ENCODE results near the gene RAP1GDS1.

The RAP1GDS1 gene, protein sequence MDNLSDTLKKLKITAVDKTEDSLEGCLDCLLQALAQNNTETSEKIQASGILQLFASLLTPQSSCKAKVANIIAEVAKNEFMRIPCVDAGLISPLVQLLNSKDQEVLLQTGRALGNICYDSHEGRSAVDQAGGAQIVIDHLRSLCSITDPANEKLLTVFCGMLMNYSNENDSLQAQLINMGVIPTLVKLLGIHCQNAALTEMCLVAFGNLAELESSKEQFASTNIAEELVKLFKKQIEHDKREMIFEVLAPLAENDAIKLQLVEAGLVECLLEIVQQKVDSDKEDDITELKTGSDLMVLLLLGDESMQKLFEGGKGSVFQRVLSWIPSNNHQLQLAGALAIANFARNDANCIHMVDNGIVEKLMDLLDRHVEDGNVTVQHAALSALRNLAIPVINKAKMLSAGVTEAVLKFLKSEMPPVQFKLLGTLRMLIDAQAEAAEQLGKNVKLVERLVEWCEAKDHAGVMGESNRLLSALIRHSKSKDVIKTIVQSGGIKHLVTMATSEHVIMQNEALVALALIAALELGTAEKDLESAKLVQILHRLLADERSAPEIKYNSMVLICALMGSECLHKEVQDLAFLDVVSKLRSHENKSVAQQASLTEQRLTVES

DNA sequence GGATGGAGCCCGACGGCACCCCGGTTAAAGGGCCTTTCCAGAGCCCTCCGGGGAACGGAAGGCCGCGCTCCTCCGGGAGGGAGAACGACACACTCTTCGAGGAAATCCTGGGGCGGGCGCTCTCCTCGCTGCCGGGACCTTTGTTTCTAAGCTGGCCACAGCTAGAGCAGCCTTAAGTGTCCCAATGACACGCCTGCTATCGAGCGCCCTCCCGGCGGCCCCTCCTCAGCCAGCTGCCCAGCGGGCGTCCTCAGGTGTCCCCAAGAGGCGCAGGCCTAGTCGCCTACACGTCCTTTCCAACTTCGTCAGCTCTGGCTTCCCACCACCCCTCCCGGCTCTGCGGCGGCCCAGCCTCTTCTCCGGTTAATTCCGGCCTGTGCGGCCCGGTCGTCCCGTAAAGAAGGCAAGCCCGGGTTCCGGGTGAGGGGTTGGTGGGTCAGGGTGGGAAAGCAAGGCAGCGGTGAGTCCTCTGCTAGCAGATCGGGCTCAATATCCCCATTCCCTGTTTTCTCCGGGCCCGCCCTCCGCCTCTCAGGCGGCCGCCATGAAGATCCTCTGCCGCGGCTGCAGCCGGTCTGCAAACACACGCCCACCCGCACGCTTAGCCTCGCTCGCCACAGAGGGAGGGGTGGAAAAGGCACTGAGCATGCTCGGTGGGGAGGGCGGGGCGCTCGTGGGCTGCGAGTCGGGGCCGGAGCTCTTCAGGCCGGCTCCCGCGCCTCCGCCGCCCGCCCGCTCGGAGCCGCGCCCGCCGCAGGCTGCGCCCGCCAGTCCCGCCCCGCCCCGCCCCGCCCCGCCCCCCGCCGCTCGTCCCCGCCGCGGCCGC lies at the start of gene RAP1GDS1:
TSS of gene RAP1GDS1 (plus strand) at position 806 of the 826 bp plus-strand sequence. CDS start 182 bp downstream, outside the sequence.
- FAIRE-seq (peak; percentile 98), DNase-seq (ENCODE audit: low spot score) (peak; percentile 97)

DNA sequence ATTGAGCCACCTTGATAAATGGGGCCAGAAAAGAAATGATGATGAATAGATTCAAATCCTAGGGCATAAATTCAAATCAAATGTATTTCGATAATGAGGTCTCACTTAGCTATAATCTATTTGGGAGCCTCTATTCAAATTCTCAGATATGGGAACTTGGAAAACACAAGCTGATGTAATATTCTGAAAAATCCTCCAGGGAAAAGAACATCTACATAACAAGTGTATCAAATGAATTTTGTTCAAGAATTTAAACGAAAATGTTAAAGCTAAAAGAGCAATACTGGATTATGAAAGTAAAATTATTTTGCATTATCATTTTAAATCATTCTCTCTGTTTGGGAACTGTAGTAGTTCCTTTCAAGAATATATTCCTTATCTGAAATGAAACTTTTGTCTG lies 38.9 kb upstream of the RAP1GDS1 start:
- DNase-seq (ENCODE audit: low spot score) (no peak), FAIRE-seq (no peak)

DNA sequence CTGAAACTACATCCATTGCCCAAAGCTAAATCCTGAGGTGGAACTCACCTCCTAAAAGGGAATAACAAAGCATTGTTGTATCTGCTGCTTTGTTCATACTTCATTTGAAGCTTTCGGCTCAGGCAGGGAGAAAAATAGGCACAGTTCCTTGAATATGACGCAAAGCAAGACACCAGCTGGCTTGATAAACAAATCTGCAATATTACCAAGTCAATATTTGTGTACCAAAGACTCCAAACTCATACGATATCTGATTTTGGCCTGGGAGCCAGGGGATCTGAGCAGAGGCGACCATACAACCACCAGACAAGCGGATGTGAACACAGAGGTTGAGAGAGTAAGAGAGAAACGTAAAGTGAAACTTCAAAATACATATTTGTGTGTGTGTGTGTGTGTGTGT lies 34.8 kb upstream of the RAP1GDS1 start:
- DNase-seq (ENCODE audit: low spot score) (no peak), FAIRE-seq (no peak)

DNA sequence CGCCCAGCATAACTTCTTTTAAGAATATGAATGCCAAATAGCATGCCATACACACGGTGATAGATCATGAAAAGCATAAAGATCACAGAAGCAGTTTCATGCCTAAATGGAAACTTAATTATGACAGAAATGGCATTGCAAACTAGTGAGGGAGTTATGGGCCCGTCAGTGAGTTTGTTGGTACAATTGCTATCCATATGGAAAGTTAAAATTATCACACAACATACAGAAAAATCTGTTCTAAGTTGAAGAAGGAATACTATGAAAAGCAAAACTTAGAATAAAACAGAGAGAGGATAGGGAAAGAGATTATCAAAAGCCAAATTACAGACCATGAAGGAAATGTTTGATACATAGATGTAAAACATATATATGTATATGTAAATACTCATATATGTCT lies 30.2 kb upstream of the RAP1GDS1 start:
- DNase-seq (ENCODE audit: low spot score) (no peak), FAIRE-seq (no peak)

DNA sequence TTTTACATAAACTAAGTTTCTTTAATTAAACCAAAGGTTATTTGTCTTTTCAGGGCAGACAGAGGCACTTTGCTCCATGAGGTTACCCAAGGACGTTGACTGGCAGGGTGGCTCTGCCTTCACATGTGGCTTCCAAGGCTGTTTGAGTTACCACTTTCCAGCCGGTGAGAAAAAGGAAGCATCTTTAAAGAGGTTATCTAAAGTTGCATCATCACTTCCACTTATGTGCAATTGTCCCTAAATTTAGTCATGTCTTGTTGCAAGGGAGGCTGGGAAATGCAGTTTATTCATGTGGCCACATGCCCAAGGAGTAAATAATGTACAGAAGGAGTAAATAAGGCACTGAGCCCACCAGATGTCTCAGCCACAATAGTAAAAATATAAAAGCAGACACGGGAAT lies 29.0 kb upstream of the RAP1GDS1 start:
- no peak for FAIRE-seq

DNA sequence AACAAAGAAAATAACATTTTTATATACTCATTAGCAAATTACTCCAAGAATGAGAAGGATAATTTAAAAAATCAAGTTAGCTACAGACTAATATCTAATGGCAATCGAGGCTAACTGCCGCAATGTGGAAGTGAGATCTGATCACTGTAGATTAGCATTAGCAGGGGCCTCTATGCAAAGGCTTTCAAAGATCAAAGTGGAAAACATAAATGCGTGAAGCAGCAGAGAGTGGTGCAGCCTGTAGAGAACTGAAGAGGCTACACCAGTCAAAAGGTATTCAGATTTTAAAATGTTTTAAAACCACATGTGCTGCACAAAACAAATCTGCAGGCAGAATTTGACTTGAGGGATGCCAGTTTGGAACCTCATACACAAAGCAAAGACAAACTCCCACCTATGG lies 24.0 kb upstream of the RAP1GDS1 start:
- FAIRE-seq = no peak
- no peak for DNase-seq (ENCODE audit: low spot score)

More for the DNA sequence above, 29.0 kb upstream of the RAP1GDS1 start:
- no peak for DNase-seq (ENCODE audit: low spot score)

DNA sequence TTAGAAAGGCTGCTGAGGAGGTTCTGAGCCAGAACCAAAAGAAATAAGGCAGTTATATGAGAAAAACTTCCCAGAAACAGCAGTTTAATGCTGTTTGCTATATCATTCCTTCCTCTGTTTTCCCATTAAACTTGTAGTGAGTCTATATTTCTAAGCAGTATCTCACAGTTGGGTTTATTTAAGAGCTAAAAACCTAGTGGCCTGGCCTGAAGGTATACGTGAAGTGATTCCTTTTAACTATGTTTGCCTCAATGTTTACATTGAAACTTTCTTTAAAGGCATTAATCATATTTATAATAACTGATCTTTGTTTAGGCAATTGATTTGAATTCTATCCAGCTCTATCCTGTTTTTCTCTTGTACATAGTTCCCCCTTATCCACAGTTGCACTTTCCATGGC lies 19.1 kb upstream of the RAP1GDS1 start:
- FAIRE-seq (no peak), DNase-seq (ENCODE audit: low spot score) (no peak)

DNA sequence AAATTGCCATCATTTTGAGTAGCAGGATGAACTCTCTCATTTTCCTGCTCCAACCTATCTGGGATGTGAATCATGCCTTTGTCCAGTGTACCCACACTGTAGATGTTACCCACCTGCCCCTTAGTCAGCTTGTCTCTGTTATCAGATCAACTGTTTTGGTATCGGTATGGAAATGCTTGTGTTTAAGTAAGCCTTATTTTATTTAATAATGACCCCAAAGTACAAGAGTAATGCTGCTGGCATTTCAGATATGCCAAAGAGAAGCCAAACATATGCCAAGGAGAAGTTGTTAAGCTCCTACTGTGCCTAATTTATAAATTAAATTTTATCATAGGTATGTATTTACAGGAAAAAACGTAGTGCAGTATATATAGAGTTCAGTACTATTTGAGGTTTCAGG lies 18.6 kb upstream of the RAP1GDS1 start:
- FAIRE-seq = no peak
- DNase-seq (ENCODE audit: low spot score) = no peak

DNA sequence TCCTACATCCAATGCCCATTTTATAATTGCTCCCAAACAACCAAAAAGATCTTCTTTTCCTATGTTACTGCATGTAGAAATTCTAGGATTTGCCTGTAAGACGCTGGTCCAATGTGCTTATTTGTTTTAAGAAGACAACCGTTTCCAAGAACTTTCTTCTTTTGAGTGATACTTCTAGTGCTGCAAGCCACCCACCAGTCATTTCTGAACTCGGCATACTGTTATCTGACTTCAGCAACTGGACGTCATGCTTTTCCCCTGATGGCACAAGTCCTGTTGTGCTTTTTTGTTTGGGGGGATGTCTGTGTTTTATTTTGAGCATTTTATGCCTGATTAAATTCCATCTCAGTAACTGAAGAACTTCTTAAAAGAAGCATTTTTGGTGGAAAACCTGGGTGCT lies 16.0 kb upstream of the RAP1GDS1 start:
- FAIRE-seq (no peak), DNase-seq (ENCODE audit: low spot score) (no peak)

DNA sequence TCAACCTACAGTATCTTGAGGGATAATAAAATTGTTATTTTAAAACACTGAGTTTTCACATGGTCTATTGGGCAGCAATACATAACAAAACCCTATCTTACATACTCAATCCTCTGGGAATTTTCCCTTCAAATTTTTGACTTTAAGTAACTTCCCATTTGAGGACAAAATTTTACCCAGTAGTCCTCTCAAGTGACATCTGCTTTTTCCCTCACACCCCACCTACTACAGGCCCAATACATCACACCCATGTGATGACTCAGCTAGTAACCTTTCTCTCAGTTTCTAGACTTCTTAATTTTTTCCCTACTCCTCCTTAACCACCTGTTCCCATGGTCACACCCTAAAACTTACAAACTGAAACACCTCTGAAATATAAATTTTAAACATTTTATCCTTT lies 12.2 kb upstream of the RAP1GDS1 start:
- DNase-seq (ENCODE audit: low spot score) (no peak), FAIRE-seq (no peak)

DNA sequence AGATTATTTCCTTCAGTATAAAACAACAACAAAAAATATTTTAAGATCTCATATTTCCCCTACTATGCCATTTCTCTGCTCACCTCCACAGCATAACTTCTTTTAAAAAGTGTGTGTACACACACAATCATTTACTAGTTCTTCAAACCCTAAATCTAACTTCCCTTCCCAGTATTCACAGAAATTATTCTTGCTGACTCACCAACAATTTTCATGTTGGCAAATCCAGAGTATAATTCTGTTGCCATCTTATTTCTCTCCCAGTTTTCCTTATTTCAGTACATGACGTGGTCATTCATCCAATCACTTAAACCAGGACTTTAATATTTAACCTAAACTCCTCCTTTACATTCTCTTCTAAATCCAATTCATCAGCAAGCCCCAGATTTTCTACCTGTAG lies 11.4 kb upstream of the RAP1GDS1 start:
- DNase-seq (ENCODE audit: low spot score) (no peak), FAIRE-seq (no peak)

DNA sequence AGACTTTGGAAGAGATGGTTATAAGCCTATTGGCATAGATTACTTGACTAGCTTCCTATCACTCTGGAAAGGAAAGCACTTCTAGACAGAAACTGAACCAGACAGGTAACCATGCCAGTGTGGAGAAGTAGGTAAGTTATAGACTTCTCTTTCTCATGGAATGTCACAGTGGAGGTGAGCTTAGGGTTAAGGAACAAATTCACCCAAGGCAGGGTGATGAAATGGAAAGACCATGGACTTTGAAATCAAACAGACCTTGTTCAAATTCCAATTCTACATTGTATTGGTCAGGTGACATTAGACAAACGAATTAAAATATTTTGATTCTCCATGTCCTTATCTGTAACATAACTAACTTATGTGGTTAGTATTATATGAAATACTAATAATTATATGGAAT lies 7.7 kb upstream of the RAP1GDS1 start:
- DNase-seq (ENCODE audit: low spot score) = no peak
- no peak for FAIRE-seq

DNA sequence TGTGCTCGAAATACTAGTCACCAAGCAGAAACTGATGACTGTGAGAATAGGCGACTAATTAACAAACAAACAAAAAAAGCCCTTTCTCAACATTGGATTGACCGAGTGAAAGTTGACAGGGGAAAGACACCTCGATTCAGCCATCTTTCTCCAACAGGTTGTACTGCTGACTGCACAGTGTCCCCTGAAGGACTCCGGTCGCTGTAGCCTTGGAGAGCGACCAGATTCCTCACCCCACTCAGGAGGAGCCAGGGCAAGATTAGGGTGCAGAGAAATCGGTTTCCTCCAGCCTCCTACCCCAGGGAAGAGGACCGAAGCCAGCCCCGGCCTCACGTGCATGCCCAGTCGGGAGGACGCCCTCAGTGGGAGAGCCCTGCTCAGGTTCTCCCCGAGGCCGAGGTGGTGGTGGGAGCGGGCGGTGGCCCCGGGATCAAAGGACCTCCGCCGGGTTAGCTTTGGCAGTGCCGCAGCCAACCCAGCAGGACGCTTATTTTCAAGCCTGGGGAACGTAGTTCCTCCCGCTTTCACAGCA lies 1.1 kb upstream of the RAP1GDS1 start:
- DNase-seq (ENCODE audit: low spot score) (peak; percentile 54), FAIRE-seq (no peak)

DNA sequence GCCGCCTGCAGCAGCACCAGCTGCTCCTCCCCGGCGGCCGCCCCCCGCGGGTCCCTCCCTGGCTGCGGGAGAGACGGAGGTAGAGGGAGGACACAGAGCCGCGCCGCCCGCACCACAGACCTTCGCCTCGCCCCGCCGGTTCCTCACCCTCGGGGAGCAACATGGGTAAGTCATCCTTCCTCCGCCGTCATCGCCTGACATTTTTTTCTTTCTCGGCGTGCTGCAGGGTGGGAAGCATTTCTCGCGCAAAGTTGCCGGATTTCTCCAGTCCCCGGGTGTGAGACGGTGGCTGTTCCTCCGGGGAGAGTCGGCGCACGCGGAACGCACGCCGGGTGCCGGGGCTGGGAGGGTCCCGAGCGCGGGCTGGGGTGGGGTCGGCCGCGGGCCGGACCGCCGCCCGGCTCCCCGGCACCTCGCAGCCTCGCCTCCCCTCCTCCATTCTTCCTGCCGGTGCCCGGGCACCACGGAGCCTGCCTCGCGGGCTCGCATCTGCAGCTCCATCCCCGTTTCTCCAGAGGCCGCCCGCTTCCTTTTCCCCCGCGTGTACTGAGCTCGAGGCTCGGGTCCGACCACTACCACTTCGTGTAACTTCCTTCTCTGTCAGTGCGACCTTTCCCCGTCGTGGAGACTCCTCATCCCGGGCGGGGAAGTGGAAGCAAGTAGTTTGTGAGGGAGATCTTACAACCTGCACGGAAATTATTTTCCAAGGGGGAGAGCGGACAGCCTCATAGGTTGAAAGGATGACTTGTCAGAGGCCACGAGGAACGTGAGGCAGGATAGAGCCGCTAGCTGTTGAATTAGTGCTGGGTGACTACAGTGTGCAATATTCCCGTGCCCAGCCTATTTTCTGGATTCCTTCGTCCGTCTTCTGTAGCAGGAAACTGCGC lies 464 bp downstream of the RAP1GDS1 start:
- DNase-seq (ENCODE audit: low spot score) (peak; percentile 44), FAIRE-seq (no peak)

DNA sequence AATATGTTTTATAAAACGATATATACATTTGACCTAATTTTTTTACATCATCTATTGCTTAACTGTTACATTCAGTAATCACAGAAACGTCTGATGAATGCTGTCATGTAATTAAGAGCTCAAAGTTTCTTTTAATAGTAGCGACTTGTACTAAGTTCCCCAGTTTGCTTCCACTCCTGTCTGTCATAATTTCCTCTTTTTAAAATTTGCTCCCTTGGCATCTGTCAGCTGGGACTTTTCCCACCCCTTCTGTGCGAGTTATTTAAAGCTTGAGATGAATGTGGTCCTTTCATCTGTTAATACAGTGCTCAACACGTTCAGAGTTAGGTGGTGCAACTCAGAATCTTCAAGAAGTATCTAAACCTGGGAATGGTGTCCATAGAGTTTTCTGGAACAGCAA lies 1.2 kb downstream of the RAP1GDS1 start:
- no peak for DNase-seq (ENCODE audit: low spot score)
- no peak for FAIRE-seq

DNA sequence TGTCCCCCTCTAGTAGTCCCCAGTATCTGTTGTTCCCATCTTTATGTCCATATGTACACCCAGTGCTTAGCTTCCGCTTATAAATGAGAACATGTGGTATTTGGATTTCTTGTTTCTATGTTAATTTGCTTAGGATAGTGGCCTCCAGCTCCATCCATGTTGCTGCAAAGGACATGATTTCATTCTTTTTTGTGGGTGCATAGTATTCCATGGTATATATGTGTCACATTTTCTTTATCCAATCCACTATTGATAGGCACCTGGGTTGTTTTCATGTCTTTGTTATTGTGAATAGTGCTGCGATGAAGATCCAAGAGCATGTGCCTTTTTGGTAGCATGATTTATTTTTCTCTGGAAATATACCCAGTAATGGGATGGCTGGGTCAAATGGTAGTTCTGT lies 6.3 kb downstream of the RAP1GDS1 start:
- FAIRE-seq (no peak), DNase-seq (ENCODE audit: low spot score) (no peak)

DNA sequence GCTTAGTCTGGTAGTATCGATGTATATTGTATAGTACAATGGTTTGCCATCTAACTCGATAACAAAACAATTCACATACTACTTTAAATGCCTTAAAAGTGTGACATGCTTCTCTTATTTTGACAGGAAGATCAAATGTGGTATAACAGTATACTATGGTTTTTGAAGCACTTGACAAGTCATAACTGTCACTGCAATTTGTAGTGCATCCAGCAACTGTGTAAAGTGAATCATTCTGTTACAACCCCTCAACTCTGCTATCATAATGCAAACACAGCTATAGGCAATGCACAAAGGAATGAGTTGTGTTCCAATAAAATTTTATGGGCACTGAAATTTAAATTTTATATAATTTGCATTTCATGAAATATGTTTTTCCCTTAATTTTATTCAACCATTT lies 14.0 kb downstream of the RAP1GDS1 start:
- FAIRE-seq = no peak
- DNase-seq (ENCODE audit: low spot score) = no peak

DNA sequence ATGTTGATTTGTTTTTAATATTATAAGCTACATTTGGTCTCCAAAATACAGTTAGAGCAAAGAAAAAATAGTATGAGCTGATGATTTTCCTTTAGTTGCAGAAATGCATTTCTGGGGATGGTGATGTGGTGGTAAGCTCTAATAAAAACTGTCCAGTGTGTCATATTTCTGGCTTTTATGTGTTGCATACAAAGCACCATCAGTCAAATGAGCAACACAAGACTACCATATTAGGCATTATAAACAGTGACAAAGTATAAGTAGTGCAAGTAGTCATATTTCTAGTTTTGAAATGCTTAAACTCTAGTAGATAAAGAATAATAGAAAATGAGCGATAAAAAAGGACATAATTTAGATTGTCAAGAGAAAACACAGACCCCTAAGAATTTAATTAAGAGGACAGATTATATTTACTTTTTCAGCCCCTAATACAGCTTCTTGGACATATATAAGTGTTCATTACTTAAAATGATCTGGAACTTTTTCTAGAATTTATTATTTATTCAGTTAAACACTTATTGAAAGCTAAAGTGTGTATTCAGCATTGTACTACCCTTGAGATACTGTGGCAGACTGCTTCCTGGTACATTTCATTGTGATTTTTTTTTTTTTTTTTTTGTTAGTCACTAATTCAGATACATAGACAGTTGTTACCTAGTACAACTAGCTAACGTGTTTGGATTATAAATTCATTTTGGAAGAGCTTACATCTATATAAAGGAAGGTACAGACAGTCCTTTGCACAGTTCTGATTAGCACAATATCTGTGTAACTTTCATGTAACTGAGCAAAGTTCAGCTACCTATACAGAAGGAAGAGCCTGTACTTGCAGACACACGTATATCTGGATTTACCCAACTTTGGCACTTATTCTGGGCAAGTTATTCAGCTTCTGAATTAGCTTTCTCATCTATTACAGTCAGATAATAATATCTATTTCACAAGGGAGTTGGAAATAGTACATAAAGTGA lies 22.3 kb downstream of the RAP1GDS1 start:
- DNase-seq (ENCODE audit: low spot score) (no peak), FAIRE-seq (no peak)

DNA sequence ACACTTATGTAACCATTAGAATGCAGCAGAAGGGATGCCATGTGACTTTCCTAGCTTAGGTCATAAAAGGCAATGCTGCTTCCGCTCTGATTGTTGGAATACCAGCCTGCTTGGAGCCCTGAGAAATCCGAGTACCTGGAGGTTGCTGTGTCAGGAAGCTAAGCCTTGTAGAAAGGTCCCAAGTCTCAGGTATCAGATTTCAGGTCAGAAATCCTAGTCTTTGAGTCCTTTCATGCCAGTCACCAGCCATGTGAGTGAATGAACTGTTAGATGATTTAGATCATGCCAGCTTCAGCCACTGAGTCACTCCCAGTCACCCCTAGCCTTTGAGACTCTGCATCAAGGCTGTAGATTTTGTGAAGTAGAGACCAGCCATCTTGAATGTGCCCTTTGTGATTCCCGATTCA lies 23.5 kb downstream of the RAP1GDS1 start:
- DNase-seq (ENCODE audit: low spot score) = peak; percentile 4
- FAIRE-seq = no peak

DNA sequence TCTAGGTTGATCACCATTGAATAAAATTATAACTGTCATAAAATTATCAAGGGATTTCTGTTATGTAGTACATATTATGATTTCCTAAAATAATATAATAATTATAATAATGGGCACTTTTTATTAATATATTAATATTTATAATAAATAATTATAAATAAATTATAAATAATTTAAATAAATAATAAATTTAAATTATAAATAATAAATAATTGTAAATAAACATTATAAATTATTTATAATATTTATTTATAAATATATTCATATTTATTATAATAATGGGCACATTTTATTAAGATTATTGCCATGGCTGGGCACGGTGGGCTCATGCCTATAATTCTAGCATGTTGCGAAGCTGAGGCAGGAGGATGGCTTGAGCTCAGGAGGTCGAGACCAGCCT lies 24.5 kb downstream of the RAP1GDS1 start:
- DNase-seq (ENCODE audit: low spot score) (no peak), FAIRE-seq (no peak)
